ENCODE measurements around the gene CD151.

The CD151 gene

DNA sequence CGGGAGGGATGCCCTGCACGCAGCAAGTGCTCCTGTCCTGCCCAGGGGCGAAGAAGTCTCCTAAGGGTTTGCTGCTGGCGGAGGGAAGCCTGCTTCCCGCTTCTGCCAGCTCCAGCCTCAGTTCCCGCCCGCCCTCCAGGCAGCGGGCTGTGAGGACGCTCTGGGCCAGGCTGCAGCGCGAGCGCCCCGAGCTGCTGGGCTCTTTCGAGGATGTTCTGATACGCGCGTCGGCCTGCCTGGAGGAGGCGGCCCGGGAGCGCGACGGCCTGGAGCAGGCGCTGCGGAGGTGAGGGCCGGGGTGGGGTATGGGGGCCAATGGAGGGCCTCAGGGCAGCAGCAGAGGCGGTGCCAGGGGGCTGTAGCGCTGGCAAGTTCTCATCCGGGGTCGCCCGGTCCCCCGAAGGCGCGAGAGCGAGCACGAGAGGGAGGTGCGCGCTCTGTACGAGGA is 2.9 kb upstream of the CD151 start:
- no peak for DNase-seq

DNA sequence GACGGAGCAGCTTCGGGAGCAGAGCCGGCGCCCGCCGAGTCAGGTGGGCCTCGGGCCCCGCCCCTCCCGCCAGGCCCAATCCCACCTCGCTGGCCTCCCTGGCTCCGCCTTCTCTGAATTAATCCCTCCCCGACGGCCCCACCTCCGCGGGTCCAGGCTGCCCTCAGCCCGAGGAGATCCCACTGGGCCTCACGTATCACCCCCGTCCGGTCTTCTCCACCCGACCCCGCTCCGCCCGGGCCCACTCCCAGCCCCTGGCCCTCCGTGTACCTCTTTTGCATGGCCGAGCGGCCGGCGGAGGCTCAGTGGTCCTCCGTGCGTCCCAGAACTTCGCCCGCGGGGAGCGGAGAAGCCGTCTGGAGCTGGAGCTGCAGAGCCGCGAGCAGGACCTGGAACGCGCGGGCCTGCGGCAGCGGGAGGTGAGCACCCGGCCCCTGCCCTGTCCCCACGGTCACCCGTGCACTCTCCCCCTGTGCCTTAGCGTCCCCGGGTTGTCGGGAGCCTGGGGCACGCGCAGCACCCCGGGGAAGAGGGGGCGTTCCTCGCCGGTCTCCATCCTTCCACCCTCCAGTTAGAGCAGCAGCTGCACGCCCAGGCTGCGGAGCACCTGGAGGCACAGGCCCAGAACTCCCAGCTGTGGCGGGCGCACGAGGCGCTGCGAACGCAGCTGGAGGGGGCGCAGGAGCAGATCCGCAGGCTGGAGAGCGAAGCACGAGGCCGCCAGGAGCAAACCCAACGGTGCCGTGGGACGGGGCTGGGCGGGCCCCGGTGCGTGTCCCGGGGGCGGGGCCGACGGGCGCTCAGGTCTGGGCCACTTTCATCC is 2.2 kb upstream of the CD151 start:
- DNase-seq: peak; percentile 84

DNA sequence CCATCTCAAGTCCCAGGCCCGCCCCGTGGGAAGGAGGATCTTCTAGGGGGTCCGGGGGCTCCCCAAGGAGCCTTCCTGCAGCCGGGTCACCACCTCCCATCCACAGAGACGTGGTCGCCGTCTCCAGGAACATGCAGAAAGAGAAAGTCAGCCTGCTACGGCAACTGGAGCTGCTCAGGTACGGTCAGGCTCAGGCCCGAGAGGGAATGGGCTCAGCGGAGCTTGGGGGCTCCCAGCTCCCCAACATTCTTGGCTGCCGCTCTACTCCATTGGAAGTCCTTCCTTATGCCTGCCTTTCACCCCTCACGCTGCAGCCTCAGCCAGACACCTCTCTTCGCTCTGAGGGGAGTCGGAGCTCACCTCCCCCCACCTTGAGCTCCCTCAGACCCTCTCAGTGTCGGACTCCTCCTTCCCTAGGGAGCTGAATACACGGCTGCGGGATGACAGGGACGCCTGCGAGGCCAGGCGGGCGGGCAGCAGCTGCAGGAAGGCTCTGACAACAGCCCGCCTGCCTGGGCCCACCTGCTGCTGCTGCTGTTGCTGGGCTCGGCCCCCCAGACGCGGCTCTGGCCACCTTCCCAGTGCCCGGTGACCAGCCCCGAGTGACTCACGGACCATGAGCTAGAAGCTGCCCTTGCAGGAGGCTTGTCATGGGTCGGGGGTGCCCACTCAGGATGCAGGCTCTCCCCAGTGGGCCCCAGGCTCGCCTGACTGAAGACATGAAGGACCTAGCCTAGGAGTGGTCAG is 1.5 kb upstream of the CD151 start:
- DNase-seq: peak; percentile 73

DNA sequence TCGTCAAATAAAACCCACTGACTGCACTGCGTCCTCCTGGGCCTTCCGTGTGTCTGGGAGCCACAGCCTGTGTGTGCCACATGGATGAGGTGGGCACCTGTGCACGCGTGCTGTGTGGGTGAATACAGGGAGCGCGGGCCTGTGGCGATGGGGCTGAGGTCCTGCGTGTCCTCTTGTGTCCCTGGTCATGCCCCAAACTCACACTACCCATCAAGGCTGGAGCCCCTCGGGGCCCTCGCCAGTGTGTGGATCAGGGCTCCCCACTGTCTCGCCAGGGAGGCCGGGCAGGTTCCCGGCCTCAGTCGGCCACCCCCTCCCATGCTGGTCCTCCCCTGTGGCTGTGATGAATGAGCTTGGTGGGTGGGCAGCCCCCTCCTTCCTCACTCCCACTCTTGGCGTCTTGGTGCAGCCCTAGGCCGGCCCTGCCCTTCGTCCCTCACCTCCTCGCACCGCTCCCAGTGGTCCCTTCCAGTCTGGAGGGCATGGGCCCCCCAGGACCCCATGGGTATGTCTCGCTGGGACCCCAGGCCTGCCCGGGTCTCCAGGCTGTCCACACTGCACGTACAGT is 707 bp upstream of the CD151 start:
- no peak for DNase-seq

DNA sequence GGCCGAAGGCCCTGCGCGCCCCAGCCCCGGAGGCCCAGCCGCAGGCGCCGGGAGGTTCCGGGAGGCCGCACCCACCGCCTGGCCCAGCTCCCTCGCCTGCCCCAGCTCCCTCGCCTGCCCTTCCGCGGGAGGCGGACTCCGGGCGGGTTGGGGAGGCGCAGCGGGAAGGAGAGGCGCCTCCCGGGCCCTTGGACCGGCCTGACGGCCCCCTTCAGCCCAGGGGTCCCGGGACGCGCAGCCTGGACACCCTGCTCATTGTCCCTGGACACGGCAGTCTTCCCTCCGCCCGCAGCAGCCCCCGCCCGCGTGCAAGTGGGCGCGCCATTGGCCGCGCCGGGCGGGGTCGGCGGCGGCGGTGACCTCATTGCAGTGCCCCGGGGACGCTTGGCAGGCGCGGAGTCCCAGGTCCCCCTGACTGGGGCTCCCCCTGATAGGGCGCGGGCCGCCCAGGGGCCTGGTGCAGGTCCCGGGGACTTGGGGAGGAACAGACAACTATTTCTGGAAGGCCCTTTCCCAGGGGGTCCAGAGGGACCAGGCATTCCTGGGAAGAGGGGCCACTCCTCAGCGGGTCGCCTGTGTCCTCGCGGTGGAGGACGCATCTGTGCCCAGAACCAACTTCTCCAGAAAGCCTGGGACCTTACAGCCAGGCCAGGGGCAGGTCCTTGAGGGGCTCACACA is 501 bp downstream of the CD151 start:
- DNase-seq: no peak

DNA sequence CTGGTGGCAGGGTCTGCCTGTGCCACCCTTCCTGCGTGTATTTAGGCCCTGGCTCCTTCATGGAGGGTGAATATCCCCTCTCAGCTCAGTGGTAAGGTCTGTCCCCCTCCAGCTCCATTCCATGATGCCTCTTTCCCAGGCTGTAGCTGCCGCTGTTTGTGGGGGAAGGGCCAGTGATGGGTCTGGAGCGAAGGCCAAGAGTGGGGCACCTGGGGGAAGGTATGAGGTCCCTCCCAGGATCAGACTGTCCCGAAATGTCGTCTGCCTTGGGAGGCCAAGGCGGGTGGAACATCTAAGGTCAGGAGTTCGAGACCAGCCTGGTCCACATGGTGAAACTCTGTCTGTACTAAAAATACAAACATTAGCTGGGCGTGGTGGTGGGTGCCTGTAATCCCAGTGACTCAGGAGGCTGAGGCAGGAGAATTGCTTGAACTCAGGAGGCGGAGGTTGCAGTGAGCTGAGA is 1.1 kb downstream of the CD151 start:
- DNase-seq: no peak

DNA sequence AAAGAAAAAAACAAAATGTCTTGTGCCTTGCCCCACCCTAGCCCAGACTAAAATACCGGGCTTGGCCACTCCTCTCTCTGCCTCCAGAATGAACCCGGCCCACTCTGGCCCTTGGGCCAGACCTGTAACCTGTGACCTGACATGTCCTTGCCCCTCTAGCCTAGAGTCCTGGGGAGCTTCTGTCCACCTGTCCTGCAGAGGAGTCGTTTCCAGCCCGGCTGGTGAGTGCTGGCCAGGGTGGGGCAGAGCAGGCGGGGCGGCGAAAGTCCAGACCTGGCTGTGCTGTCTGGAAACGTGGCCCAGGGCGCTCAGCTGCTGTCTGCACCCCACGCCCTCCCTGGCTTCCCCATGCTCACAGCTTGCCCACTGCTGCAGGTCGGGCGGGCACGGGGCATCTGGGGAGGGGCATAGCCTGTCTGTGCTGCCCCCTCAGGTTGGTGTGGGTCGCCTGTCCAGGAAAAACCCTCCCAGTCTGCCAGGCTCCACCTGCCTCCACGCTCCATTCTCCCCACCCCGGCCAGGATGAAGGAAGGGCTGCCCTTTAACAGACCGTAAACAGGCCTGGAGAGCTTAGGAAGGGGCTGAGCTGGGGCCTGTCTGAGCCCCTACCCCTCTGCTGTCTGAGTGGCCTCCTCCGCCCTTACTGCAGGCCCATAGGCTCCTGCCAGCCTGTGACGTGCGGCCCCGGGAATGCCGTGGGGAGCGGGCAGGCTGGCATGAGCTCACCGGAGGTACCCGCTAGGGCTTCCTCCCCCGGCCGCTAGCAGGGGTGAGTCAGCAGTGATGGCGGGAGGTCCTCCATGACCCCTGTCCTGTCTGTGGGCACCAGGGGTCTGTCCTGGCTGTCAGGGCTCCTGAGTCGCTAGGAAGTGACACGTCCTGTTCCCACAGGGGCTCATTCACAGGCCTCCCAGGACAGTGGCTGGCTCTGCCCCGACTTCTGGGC is 1.9 kb downstream of the CD151 start:
- no peak for DNase-seq

DNA sequence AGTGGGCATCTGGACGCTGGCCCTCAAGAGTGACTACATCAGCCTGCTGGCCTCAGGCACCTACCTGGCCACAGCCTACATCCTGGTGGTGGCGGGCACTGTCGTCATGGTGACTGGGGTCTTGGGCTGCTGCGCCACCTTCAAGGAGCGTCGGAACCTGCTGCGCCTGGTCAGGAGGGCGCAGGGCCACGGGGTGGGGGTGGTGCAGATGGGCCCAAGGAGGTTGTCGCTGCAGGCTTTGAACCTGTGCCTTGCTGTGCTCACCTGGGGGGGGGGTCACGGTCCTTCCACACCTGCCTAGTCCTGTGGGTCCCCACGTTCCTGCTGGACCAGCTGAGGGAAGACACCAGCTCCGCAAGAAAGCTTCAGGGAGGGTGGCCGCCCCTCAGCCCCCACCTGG is 3.5 kb downstream of the CD151 start:
- no peak for DNase-seq

DNA sequence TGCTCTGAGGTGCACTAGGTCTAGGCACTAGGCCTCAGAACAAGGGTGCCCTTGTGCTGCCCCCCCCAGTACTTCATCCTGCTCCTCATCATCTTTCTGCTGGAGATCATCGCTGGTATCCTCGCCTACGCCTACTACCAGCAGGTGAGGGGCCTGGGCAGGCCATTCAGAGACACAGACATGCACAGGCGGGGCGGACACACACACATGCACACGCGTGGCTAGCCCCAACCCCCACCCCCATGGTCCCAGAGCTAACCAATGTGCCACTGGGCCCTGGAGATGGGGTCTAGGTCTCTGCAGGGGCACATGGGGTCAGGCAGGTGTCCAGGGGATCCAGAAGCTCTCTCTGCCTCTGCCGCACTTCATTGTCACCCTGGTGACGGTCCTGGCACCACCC is 3.9 kb downstream of the CD151 start:
- DNase-seq: no peak

DNA sequence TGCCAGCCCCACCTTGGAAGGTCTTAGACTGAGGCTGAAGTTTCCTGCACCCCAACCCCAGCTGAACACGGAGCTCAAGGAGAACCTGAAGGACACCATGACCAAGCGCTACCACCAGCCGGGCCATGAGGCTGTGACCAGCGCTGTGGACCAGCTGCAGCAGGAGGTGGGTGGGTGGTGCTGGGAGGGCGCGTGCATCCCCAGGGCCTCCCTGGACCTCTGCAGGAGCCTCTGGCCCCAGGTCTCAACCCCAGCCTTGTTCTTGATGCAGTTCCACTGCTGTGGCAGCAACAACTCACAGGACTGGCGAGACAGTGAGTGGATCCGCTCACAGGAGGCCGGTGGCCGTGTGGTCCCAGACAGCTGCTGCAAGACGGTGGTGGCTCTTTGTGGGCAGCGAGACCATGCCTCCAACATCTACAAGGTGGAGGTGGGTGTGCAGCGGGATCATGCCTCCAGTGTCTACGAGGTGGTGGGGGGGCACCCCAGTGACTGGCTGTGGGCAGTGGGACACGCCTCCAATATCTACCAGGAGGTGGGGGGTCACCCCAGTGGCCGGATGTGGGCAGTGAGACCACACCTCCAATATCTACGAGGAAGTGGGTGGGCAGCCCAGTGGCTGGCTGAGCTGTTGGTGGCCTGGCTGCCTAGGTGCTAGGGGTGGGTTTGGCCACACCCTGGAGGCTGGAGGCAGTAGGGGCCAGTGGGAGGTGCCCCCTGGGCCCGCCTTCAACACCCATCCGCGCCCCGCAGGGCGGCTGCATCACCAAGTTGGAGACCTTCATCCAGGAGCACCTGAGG is 4.6 kb downstream of the CD151 start:
- no peak for DNase-seq

DNA sequence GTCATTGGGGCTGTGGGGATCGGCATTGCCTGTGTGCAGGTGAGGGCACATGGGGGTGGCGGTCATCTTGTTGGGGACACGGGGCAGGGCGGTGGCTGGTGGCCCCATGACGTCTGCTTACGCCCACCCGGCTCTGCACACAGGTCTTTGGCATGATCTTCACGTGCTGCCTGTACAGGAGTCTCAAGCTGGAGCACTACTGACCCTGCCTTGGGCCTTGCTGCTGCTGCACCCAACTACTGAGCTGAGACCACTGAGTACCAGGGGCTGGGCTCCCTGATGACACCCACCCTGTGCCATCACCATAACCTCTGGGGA is 5.2 kb downstream of the CD151 start:
- DNase-seq: no peak

DNA sequence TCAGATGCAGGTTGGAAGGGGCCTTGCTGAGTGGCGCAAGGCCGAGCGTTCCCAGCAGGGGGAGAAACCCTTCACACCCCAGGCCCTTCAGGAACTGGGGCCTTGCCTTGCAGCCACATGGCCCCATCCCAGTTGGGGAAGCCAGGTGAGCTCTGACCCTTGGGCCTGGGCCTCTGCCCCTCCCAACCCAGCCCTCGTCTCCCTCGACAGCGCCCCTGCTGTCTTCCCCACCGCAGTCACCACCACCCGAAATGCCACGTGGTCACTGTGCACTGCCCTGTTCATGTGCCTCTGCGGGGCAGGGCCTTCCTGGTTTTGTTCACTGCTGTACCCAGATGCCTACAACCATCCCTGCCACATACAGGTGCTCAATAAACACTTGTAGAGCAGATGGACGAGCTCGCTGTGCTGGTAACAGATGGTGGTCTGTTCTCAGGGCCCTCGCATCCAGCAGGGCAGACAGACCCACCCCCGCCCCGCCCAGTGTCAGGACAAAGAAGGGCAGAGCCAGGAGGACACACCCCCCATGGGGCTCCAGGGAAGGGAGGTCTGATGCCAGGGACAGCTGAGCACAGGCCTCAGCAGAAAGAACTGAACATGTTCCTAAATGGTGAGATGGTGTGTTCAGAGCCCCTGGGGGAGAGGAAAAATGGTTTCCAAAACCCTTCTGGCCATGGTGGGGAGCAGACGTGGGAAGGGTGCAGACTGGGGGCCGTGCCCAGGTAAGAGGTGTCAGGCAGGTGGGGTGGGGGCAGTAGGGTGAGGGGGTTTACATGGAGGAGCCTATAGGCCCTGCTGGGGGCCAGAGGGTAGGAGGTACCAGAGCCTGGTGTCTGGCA is 5.9 kb downstream of the CD151 start:
- no peak for DNase-seq

DNA sequence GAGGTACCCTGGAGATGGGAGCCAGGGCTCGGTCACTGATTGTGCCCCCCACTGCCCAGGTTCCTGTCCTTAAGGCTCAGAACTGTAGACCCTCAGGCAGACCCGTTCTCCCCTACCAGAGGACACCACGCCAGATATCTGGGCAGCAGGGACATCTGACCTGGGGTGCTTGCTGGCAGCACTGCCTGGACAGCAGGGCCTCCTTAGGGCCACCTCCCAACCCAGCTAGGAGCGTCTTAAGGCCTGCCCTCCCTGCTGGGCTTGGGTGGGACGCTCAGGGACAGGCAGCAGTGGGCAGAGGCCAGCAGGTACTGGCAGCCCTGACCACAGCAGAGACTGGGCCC is 6.5 kb downstream of the CD151 start:
- DNase-seq: no peak

DNA sequence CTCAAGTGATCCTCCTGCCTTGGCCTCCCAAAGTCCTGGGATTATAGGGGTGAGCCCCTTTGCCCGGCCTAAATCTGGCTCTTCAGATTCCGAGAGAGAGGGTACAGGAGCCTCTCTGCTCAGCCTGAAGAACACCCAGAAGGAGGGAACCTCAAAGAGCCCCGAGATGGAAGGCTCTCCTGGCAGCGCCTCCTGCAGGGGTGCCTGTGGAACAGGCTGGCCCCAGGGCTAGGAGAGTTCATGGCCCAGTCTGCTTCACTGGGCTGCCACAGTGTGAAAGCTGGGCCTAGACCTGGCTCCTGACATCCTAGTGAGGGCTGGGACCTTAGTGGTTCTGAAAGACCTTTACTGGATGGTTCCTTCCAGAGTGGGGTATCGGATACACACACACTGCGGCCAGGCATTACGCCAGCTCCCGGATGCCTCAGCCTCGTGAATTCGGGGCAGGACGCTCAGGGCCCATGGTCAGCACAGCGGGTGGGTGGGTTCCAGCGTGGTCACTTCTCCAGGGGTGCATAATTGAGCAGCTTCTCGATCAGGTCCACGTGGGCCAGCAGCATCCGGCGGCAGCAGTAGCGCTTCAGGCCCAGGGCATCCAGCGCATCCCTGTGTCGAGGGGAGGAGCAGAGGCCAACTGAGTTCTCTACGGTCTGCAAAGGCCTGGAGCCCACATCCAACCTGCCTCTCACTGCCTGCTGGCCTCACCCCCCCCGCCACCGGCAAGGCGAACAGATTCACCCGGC is 7.3 kb downstream of the CD151 start:
- DNase-seq: no peak

DNA sequence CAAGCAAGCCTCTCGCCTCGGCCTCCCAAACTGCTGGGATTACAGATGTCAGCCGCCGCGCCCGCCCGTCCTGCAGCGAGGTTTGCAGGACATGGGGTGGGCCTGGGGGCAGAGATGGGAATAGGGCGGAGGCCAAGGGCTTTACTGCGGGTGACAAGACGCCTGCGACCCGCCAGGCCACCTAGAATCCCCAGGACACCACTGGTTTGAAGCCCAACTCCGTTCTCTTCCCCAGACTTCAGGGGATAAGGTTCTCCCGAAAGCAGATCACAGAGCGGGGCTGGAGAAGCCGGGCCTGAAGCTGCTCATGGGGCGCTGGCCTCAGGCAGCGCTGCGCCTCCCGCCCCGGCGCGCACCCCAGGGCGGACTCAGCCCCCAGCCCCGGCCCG is 9.2 kb downstream of the CD151 start:
- no peak for DNase-seq

DNA sequence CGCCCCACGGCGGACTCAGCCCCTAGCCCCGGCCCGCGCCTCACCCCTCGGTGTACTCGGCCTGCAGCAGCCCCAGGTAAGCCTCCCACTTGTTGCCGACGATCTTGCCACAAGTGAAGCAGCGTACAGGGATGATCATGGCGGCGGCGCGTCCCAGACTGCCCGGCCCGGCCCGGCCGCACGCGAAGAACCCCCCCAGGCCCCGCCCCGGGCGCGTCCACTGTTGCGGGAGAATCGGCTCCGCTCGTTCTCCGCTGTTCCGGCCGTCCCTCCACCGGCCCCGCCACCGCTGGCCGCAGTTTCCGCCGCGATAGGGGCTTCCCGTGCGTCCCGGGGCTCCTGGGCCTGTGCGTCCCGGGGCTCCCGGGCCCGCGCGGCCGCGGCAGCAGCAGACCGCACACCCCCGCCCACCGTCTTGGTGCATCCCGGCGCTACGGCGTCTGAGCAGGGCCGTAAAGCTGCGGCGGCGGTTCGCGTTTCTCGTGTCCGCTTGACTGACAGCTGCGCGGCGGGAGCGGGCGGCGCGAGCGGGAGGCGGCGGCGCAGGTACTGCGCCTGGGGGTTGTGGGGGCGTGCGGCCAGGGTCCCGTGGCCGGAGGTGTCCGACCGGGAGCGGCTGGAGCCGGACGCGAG is 9.7 kb downstream of the CD151 start, which contains the start of the genes POLR2L and TSPAN4:
TSS of gene POLR2L (minus strand) at position 160 of the 633 bp plus-strand sequence. CDS start at position 139, 21 bp downstream.
TSS of gene TSPAN4 (plus strand) at position 483 of the 633 bp plus-strand sequence. CDS start 7,453 bp downstream, outside the sequence.
- DNase-seq: peak; percentile 91

DNA sequence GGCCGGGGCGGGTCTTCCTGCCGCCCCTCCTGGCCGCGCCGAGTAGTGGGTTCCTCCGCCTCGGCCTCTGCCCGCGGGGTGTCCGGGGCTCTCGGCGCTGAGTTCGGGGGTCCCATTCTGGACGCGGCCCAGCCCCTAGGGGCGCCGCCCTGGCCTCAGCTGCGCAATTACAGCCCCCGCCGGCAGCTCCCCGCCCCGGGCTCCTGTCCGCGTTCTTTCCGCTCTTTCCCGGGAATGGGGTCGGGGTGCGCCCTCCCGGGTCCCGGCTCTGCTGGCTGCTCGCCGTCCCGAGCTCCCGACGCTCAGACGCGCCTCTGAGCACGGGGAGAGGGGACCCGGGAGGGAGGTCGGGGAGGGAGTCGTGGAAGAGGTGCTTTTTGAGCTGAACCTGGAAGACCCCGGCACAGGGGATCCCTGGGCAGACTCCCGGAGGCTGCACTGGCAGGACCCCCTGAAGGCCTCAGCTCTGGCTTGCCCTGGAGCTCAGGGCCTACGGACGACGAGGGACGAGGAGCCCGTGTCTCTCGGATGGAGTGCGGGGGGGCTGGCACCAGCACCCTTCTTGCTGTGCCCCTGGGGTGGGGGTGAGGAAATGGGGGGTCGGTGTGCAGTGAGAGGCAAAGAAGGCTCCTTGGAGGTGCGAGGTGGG is 10.5 kb downstream of the CD151 start:
- no peak for DNase-seq

Data from right hindlimb (tissue), 1 donor.